Inferior parietal cortex (tissue), 1 donor: ENCODE measurements around the gene FXR2.

Experiments
- DNase-seq: peaks from one replicate; pipeline ENCODE4 v3.0.0-alpha.2; 2016; ENCODE audit errors: extremely low spot score

Gene FXR2

GRCh38 chr17:7552621-7553051, 62.1 kb downstream of the FXR2 start:
- peak; percentile 9 for DNase-seq

GRCh38 chr17:7551396-7551795, 63.3 kb downstream of the FXR2 start:
- no peak for DNase-seq

- no peak for DNase-seq
Observed at GRCh38 chr17:7550344-7550743, 64.4 kb downstream of the FXR2 start.

DNA sequence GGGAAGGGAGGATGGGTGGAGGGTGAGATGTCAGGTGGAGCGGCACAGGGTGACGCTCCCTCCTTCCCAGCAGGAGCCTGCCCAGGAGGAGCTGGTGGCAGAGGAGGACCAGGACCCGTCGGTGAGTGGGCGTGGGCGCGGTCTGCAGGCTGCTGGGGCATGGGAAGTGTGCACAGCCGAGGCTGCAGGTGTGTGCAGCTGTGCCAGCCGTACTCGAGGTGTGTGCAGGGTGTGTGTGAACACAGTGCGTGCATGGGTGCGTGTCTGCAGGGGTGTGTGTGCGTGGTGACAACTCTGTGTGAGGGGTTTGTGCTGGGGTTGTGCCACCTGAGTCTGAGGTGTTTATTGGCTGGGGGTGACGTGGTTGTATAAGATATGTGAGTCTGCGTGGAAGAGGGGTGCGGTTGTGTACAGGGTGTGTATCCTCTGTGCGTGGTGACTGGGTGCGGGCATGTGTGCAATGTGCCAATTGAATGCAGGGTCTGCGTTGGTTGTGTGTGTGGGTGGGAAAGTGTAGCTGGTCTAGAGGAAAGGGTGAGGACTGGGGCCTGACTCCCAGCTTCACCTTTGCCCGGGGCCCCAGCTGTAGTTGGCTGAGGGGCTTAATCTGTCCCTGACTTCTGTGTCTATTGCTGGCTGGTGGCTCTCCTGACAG, 65.2 kb downstream of the FXR2 start:
- DNase-seq: no peak

DNA sequence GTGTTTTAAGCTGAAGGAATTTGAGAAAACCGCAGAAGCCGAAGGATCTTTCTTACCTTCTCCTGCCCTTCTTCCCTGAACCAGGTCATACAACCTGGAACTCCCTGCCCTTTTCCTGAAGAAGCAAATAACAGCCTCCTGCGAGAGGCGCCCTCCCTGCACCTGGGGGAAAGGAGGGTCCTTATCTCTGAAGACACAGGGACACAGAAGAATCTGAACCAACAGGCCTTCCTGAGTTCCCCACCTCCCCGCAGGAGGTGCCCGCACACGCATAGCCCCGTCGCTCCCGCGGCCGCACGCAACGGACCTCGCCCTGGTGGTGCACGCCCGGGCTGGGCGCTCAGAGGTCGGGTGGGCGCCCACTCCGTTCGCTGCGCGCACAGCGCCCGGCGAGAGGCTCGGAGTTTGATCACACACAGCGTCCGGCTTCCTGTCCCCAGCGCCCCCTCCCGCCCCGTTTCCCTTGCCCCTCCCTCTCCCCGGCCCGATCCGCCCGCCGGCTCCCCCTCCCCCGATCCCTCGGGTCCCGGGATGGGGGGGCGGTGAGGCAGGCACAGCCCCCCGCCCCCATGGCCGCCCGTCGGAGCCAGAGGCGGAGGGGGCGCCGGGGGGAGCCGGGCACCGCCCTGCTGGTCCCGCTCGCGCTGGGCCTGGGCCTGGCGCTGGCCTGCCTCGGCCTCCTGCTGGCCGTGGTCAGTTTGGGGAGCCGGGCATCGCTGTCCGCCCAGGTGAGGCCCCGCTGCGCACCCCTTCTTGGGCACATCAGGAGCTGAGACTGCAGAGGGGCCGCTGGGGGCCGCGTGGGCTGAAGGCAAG, 65.9 kb downstream of the FXR2 start, which contains the start of gene TNFSF12:
Gene TNFSF12, plus strand, starts transcription at position 474 of the 816 bp plus-strand sequence. Its CDS starts 96 bp downstream, at position 570.
- DNase-seq: peak; percentile 12

DNA sequence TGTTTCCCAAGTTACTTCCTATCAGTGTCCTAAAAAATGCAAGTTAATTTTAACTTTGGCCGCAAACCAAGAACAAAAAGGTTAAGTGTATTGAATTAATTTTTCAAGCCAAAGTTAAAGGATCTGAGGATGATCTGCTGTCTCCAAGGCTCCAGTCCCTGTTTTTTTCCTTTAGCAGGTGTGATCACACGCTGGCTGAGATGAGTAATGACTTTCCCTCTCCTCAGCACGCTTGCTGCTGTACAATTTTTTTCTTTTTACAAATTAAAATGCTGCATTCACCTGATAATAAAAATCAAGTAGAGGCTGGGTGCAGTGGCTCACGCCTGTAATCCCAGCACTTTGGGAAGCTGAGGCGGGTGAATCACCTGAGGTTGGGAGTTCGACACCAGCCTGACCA, 69.8 kb downstream of the FXR2 start:
- no peak for DNase-seq
